NCI-H1417 (cell line): ENCODE measurements around the gene RNF41.
"Not testable (repeated sequence)": the region's sequence is repeated elsewhere in the genome, so short reads cannot be mapped to it uniquely, and the experiment has no call there.

Experiments
- DNase-seq, 3 experiments: peaks; one replicate each; lab custom pipeline; 2025; lab: John Stamatoyannopoulos, UW

Gene RNF41

DNA sequence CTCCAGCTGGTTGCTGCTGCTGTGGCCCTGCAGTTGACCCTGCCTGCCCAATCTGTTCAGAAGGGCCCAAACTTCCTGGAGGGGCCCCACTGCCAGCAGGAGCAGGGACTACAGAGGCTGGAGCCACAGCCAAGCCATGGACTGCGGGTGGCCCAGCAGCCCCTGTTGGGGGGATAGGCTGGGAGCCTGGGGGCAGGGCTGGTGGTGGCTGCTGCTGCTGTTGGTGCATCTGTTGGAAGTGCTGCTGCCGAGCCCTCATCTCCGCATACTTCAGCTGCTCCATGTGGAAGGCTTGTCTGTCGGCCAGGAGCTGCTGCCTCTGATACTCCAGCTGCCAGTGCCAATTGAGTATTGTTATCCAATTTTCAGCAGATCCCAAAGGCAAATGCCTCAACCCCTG is 56.4 kb downstream of the RNF41 start:
- DNase-seq = no peak

DNA sequence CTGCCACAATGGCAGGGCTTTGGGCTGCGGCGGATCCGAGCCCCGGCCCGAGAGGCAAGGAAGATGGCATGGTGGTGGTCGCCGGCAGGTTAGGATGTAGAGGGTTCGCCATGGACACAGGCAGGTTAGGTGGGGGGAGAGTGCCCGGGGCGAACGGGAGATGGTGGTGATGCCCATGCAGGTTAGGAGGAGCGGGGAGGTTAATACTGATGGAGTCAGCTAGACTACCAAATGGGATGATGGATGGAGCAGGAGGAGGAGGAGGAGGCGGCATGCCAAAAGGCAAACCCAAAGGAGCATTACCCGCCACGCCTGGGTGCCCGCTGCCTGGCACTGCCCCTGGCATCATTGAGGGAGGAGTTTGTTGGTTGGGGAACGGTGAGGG is 57.4 kb downstream of the RNF41 start:
- DNase-seq = no peak

DNA sequence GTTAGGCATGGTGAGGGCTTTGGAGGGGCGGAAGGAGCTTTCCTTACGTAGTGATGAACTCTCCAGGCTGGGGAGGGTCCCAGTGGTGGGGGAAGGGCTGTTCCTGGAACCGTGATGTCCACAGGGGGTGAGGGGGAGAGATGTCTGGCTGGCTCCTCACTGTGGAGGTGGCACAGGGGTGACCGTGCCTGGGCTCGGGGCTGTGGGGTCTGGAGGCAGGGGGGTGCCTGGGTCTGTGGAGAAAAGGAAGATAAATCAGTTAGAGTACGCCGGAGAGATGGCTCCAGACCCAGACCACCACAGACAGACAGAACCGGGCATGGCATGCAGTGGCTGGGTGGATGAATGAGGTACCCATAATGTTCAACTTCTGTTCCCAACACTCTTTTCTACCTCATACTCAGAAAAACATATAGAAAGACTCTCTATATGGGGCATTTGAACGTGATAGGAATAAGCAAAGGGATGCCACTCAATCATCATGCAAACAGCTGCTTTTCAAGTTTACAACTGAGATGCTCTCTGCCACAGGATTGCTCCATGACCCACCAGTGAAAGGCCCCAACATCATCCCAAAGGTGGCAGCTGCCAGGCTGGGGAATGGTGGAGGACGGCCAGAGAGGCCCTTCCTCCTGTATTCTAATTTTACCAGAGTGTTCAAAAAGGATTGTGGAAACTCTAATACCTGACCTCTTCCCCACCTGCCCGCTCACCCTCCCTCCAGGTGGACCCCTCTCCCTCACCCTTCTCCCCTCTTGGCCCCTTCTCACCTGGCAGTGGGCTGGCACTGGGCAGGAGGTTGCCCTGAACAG is 58.0 kb downstream of the RNF41 start:
- DNase-seq = no peak

DNA sequence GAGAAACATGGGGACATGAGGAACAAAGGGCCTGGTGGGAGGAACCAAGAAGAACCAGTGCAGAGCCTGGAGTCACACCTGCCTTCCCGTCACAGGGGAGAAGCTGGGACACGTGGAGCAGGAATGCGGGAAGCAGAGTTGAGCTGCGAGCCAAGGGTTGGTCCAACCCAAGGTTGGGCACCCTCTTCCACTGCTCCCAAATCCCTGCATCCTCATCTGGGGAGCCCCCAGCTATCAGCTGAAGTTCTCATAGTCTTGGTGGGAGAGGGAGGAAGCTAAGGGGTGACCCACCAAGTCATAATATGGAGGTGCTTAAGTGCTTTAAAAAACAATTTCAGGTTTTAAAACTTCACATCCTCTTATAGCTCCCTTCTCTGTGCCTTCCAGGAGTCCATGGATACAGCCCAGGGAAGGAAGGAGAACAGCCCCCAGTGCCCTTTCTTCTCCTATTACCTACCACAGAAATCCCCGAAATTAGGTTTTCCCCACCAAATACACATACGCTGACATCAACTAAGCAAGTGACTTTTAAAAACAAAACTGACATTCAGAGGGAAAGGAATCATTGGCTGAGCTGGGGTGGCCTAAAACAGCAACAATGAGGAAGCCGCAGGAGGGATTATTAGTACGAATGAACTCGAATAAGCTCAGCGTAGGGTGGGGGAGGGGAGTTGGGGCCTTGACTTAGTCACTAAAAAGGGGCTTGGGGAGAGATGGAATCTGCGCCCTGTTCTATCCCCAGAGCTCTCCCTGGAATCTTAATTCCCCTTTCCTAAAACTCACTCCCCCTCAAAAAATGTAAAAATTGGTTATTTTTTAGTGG is 59.0 kb downstream of the RNF41 start:
- no peak for DNase-seq

- DNase-seq = no peak
Measured at GRCh38 chr12:56161690-56162351, 59.9 kb downstream of the RNF41 start.

DNA sequence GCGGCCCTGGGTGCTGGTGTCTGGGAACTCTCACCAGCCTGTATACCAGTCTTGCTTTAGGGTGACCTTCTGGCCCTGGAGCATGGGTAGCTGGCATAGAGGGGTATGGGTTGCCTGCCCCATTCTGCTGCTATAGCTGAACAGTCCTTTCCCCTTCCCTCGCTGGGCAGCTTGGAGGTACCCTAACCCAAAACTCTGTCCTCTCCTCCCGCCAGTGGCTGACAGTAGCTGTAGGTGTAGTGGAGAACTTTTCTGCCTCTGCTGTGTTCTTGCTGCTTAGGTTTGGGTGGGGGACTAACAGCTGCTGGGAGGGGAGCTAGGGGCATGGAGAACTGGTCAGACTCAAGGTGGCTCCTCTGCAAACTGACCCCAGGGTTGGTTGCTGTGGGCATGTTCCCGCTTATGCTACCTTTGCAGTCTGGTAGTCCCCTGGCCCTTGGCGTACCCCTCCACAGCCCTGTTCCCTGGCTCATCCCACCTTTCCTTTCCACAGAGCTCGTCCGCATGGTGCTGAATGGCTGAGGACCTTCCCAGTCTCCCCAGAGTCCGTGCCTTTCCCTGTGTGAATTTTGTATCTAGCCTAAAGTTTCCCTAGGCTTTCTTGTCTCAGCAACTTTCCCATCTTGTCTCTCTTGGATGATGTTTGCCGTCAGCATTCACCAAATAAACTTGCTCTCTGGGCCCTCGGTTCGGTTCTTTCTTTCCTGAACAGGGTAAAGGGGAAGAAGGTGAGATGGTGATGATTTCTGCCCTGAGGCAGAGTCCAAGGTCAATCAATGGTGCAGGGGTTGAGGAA is 60.6 kb downstream of the RNF41 start:
- DNase-seq = no peak

DNA sequence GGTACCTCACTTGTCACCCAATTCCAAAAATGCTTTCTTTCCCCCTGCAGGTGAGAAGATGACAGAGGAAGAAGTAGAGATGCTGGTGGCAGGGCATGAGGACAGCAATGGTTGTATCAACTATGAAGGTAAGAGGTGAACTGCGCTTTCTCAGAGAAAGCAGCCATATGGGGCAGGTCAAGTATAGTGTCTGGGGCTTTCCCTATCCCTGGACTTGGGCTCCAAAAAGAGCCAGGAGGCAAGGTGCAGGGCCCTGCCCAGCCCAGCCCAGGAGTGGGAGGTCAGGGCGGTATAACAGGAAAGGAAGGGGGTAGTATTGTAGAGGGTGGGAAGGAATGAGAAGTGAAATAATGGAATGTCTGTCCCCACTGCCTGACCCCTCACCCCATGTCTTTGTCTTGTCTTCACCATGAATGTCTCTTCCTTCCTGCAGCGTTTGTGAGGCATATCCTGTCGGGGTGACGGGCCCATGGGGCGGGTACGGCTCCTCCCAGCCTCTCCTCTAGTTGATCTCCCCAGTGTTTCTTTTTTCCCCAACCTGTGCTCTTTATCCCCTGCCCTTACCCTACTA is 61.4 kb downstream of the RNF41 start:
- no peak for DNase-seq

GRCh38 chr12:56159482-56160192 is 62.1 kb downstream of the RNF41 start:
- DNase-seq = peak in 1 of 3 experiments; percentile 64

- DNase-seq = peak; percentile 34 to 74 (median 63)
Measured at GRCh38 chr12:56158926-56159461, 62.7 kb downstream of the RNF41 start.

DNA sequence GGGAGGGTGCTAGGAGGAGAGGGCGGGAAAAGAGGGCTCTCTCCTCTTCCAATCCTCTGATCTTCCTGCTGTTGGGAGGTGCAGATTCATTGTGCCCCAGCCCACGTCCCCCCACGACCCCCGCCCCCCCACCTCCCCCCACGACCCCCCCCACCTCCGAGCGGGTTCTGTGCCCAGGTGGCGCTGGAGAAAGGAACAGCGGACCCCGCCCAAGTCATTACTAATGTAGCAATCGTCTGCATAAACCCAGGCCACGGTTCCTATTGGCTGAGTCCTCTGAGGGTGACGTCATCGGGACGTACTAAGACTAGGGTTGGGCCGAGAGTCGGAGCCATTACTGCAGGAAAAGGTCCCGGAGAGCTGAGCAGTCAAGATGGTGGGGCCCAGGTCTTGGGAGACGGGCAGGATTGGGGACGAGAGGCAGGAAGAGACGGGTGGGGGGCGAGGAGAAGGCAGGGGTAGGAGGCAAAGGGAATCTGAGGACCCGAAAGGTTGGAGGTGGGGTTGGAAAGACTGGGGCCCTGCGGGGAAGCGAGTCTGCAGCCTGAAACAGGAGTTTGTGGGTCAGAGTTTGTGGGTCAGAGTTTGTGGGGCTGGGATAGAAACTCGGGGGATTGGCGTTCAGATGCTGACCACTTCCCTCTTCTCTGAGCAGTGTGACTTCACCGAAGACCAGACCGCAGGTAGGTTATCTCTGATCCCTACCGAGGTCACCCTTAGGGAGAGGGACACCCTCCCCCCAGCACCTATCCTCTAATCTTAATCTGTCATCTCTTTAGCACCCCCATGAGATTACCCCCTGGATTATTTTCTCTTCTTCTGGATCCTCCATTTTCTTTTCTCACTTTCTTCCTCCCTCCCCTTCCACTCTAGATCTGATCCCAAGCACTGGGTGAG is 63.4 kb downstream of the RNF41 start, which contains the start of gene MYL6:
MYL6 (plus strand) TSS at position 331 of the 897 bp plus-strand sequence; CDS start at position 374, 43 bp downstream.
- peak; percentile 96 to 99 (median 99) for DNase-seq

GRCh38 chr12:56157201-56158028 is 64.3 kb downstream of the RNF41 start:
- DNase-seq = peak; percentile 82 to 98 (median 94)

- DNase-seq = not testable (repeated sequence)
Measured at GRCh38 chr12:56156464-56157200, 65.1 kb downstream of the RNF41 start.

DNA sequence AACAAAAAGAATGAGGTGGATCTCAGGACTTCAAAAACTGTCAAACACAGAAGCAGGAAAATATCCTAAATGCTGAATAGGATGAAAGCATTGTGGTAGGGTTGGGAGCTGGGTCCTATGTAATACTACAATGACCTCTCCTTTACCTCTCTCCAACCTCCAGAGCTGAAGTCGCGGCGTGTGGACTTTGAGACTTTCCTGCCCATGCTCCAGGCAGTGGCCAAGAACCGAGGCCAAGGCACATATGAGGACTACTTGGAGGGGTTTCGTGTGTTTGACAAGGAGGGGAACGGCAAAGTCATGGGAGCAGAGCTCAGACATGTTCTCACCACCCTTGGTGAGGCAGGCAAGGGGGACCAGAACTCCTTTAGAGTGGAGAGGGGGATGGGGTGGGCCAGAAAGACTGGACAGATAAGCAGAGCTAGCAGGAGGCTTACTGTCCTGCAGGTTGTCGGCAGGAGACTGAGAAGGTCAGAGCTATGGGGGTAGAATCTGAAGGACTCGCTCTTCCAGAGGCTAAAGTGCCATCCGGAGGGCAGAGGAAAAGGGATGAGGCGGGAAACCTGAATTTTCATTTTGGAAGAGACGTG is 66.4 kb downstream of the RNF41 start:
- DNase-seq = no peak

- DNase-seq = no peak
Measured at GRCh38 chr12:56154818-56155217, 66.9 kb downstream of the RNF41 start.

DNA sequence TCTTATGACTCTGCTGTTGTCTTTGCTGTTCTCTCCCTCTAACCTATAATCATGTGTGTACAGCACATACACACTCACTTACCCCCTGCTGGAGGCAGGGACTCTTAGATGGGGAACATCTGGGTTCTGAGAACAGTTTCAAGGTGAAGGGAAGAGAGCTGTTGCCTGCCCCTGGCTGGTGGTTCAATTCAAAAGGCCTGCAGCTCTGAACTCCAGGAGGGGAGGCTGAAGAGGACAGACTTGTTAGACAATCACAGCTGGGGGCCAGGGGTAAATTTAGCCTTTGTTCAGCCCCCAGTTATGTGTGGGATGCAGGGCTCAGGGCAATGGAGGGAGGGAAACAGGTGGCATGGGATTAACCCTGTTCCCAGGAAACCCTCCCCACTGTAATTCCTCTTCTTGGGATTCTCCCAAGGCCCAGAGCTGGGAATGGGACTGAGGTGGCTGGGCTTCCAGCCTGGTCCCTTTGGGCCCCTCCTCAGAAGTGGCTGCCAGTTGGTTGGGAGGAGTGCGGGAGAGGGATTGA is 67.4 kb downstream of the RNF41 start:
- DNase-seq = peak in 2 of 3 experiments; percentile 67 to 85

- no peak for DNase-seq
Measured at GRCh38 chr12:56153678-56154065, 68.0 kb downstream of the RNF41 start.
